ENCODE results near the gene ATP8A2.

DNA sequence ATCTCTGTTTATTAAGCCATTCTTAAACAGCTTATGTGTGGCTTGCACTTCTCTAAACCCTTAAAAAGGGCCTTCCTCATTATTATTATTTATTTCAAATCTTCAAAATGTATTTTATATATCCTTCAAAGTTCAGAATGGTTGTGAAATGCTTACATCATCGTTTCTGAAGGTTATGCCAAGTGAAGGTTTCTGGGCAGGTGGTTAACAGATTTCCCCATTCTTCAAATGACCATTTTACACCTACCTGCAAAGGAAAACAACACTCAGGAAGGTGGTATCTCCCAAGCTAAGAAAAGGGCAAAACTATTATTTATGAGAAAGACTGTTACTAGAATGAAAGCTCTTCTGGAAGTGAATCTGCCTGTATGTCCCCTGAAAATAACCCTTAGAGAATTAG is 488.5 kb downstream of the ATP8A2 start:
- no peak for TF ChIP-seq ZNF780A (CRISPR knock-in tag; IDR thresholded peaks at IDR 0.05)
- TF ChIP-seq ZBTB8A (IDR thresholded peaks at IDR 0.05; ENCODE audit: partially characterized antibody): no peak
- TF ChIP-seq, protein P1, sequence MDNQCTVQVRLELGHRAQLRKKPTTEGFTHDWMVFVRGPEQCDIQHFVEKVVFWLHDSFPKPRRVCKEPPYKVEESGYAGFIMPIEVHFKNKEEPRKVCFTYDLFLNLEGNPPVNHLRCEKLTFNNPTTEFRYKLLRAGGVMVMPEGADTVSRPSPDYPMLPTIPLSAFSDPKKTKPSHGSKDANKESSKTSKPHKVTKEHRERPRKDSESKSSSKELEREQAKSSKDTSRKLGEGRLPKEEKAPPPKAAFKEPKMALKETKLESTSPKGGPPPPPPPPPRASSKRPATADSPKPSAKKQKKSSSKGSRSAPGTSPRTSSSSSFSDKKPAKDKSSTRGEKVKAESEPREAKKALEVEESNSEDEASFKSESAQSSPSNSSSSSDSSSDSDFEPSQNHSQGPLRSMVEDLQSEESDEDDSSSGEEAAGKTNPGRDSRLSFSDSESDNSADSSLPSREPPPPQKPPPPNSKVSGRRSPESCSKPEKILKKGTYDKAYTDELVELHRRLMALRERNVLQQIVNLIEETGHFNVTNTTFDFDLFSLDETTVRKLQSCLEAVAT (IDR thresholded peaks at IDR 0.05): no peak
- TF ChIP-seq, protein P2, sequence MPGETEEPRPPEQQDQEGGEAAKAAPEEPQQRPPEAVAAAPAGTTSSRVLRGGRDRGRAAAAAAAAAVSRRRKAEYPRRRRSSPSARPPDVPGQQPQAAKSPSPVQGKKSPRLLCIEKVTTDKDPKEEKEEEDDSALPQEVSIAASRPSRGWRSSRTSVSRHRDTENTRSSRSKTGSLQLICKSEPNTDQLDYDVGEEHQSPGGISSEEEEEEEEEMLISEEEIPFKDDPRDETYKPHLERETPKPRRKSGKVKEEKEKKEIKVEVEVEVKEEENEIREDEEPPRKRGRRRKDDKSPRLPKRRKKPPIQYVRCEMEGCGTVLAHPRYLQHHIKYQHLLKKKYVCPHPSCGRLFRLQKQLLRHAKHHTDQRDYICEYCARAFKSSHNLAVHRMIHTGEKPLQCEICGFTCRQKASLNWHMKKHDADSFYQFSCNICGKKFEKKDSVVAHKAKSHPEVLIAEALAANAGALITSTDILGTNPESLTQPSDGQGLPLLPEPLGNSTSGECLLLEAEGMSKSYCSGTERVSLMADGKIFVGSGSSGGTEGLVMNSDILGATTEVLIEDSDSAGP (CRISPR knock-in tag; IDR thresholded peaks at IDR 0.05): no peak
- TF ChIP-seq ZNF146 (CRISPR knock-in tag; IDR thresholded peaks at IDR 0.05; ENCODE audit: unreplicated experiment): no peak
- TF ChIP-seq, protein P3, sequence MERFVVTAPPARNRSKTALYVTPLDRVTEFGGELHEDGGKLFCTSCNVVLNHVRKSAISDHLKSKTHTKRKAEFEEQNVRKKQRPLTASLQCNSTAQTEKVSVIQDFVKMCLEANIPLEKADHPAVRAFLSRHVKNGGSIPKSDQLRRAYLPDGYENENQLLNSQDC (CRISPR knock-in tag; IDR thresholded peaks at IDR 0.05): no peak
- no peak for TF ChIP-seq EZH2 (IDR thresholded peaks at IDR 0.05; ENCODE audit: borderline replicate concordance, low read depth, low read length)
- no peak for TF ChIP-seq KLF13 (tag; IDR thresholded peaks at IDR 0.05; ENCODE audit: borderline replicate concordance, low read depth)
- TF ChIP-seq, protein P4, sequence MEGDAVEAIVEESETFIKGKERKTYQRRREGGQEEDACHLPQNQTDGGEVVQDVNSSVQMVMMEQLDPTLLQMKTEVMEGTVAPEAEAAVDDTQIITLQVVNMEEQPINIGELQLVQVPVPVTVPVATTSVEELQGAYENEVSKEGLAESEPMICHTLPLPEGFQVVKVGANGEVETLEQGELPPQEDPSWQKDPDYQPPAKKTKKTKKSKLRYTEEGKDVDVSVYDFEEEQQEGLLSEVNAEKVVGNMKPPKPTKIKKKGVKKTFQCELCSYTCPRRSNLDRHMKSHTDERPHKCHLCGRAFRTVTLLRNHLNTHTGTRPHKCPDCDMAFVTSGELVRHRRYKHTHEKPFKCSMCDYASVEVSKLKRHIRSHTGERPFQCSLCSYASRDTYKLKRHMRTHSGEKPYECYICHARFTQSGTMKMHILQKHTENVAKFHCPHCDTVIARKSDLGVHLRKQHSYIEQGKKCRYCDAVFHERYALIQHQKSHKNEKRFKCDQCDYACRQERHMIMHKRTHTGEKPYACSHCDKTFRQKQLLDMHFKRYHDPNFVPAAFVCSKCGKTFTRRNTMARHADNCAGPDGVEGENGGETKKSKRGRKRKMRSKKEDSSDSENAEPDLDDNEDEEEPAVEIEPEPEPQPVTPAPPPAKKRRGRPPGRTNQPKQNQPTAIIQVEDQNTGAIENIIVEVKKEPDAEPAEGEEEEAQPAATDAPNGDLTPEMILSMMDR (IDR thresholded peaks at IDR 0.05 in 2 of 3, conservative IDR thresholded peaks at IDR 0.05 in 1 of 3; ENCODE audit: insufficient read depth in 2 of 3, low read depth in 1 of 3, low read length in 3 of 3): no peak
- TF ChIP-seq ZFP36 (IDR thresholded peaks at IDR 0.05; ENCODE audit: low read depth, low read length, partially characterized antibody): no peak
- TF ChIP-seq BCOR (IDR thresholded peaks at IDR 0.05): no peak
- no peak for TF ChIP-seq PRPF4 (IDR thresholded peaks at IDR 0.05; ENCODE audit: insufficient read depth, low read depth, low read length, poor library complexity, severe bottlenecking)

Measured in K562 (cell line).